Measurements from ENCODE around the gene INSYN1. TPM values are rescaled to one million over a fixed set of nuclear protein-coding genes. Genes with fewer than 3 reads are reported as not detected.

INSYN1 gene
- total and polyA plus RNA-seq, 10 of the 15 experiments (the other 5 are each of a cell fraction or from before 2014, with no cell fraction given): not detected

- Histone ChIP-seq H3K27ac (ENCODE audit: control insufficient read depth, insufficient read depth) (no peak overlapping the region), H3K4me2 (ENCODE audit: control insufficient read depth, insufficient read depth) (no peak overlapping the region), H3K79me2 (ENCODE audit: control insufficient read depth, insufficient read depth, low read length) (no peaks in the 10 kb centered on the region), H3K9me3 (replicated peaks; ENCODE audit: control insufficient read depth, insufficient read depth, low read length) (no peaks in the 10 kb centered on the region), H3K27me3 (replicated peaks in 1 of 2; ENCODE audit: control insufficient read depth in 2 of 2, insufficient read depth in 2 of 2, low read length in 1 of 2) (peaks cover 5% of the 10 kb centered on the region in 2 experiments; a peak in 3 of 4 replicates), H2AFZ (ENCODE audit: control insufficient read depth, low read depth, low read length) (no peak overlapping the region), H3K4me3 (no peak overlapping the region), H3K36me3 (ENCODE audit: control insufficient read depth in 2 of 2, insufficient read depth in 2 of 2, low read length in 1 of 2) (no peaks in the 10 kb centered on the region), H3K9ac (ENCODE audit: control insufficient read depth, insufficient read depth, low read length) (no peak overlapping the region), H3K4me1 (ENCODE audit: control insufficient read depth, insufficient read depth, low read length) (no peaks in the 10 kb centered on the region), H4K20me1 (ENCODE audit: control insufficient read depth, insufficient read depth) (no peaks in the 10 kb centered on the region)
- ChIA-PET CTCF (no interaction called here), SMC1A (ENCODE audit: uncharacterized antibody, unreplicated experiment) (no interaction called here), RAD21 (ENCODE audit: unreplicated experiment) (no interaction called here), POLR2A (interaction anchor here (0.6 kb wide), 1 partner anchor 34 kb away, joined by 3 read pairs; no protein-coding TSS in a partner anchor)
- DNase-seq (ENCODE audit: low read depth, low spot score): no peak
- TF ChIP-seq ZNF687 (IDR thresholded peaks at IDR 0.05) (no peak), SREBF1 (IDR thresholded peaks at IDR 0.05; ENCODE audit: low read length) (no peak), RFX5 (IDR thresholded peaks at IDR 0.05; ENCODE audit: low read depth, low read length) (no peak), KAT2A (conservative IDR thresholded peaks at IDR 0.05; ENCODE audit: control insufficient read depth, low read depth, low read length) (no peak), SUZ12 (IDR thresholded peaks at IDR 0.05; ENCODE audit: unreplicated experiment) (no peak), SIX5 (IDR thresholded peaks at IDR 0.05; ENCODE audit: low read depth, low read length, severe bottlenecking) (no peak), YY1 (IDR thresholded peaks at IDR 0.05; ENCODE audit: low read depth, low read length) (no peak), KDM1A (IDR thresholded peaks at IDR 0.05; ENCODE audit: borderline replicate concordance) (no peak), HDAC2 (IDR thresholded peaks at IDR 0.05) (no peak), ZNF217 (IDR thresholded peaks at IDR 0.05) (no peak), CHD4 (IDR thresholded peaks at IDR 0.05) (no peak), MTA3 (IDR thresholded peaks at IDR 0.05; ENCODE audit: borderline replicate concordance, low read length) (no peak), ASH2L (IDR thresholded peaks at IDR 0.05; ENCODE audit: borderline replicate concordance, low read depth) (no peak), BCL11A (IDR thresholded peaks at IDR 0.05; ENCODE audit: low read depth, low read length) (no peak), RCOR1 (conservative IDR thresholded peaks at IDR 0.05; ENCODE audit: low read depth, low read length) (no peak), BACH1 (IDR thresholded peaks at IDR 0.05; ENCODE audit: borderline replicate concordance) (no peak)
- TF ChIP-seq, protein P1, sequence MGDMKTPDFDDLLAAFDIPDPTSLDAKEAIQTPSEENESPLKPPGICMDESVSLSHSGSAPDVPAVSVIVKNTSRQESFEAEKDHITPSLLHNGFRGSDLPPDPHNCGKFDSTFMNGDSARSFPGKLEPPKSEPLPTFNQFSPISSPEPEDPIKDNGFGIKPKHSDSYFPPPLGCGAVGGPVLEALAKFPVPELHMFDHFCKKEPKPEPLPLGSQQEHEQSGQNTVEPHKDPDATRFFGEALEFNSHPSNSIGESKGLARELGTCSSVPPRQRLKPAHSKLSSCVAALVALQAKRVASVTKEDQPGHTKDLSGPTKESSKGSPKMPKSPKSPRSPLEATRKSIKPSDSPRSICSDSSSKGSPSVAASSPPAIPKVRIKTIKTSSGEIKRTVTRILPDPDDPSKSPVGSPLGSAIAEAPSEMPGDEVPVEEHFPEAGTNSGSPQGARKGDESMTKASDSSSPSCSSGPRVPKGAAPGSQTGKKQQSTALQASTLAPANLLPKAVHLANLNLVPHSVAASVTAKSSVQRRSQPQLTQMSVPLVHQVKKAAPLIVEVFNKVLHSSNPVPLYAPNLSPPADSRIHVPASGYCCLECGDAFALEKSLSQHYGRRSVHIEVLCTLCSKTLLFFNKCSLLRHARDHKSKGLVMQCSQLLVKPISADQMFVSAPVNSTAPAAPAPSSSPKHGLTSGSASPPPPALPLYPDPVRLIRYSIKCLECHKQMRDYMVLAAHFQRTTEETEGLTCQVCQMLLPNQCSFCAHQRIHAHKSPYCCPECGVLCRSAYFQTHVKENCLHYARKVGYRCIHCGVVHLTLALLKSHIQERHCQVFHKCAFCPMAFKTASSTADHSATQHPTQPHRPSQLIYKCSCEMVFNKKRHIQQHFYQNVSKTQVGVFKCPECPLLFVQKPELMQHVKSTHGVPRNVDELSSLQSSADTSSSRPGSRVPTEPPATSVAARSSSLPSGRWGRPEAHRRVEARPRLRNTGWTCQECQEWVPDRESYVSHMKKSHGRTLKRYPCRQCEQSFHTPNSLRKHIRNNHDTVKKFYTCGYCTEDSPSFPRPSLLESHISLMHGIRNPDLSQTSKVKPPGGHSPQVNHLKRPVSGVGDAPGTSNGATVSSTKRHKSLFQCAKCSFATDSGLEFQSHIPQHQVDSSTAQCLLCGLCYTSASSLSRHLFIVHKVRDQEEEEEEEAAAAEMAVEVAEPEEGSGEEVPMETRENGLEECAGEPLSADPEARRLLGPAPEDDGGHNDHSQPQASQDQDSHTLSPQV (IDR thresholded peaks at IDR 0.05): no peak
- TF ChIP-seq, protein P2, sequence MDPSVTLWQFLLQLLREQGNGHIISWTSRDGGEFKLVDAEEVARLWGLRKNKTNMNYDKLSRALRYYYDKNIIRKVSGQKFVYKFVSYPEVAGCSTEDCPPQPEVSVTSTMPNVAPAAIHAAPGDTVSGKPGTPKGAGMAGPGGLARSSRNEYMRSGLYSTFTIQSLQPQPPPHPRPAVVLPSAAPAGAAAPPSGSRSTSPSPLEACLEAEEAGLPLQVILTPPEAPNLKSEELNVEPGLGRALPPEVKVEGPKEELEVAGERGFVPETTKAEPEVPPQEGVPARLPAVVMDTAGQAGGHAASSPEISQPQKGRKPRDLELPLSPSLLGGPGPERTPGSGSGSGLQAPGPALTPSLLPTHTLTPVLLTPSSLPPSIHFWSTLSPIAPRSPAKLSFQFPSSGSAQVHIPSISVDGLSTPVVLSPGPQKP (IDR thresholded peaks at IDR 0.05; ENCODE audit: low read depth, low read length): no peak
- no peak for FAIRE-seq
- no TSS peak for BruUV-seq (replicated peaks)
- in situ Hi-C loops (cut with MboI): no loop called here
- intact Hi-C loops (cut with micrococcal nuclease; ENCODE audit: unreplicated experiment): no loop called here
- ATAC-seq: no peak
- WGBS (ENCODE audit: insufficient coverage, insufficient replicate concordance, low lambda C conversion rate, missing lambda C conversion rate): 30% methylated on average over 3 of the region's 3 CpGs
These were observed 2.8 kb upstream of the INSYN1 start for GRCh38 chr15:73755946-73756345.

All from GM12878 (cell line).